Rectal smooth muscle tissue (tissue), 1 donor: ENCODE data around the gene KLHDC8B.

Experiments
- H3K27ac ChIP-seq: one replicate; pipeline ENCODE4 v1.7.0; 2013; ENCODE audit warnings: low read depth, low read length, inconsistent platforms
- H3K27me3 ChIP-seq: one replicate; pipeline ENCODE4 v1.7.0; 2013; ENCODE audit warnings: low read length; ENCODE audit not compliant: control insufficient read depth, insufficient read depth
- H3K36me3 ChIP-seq: one replicate; pipeline ENCODE4 v1.7.0; 2013; ENCODE audit warnings: low read length; ENCODE audit not compliant: control insufficient read depth, insufficient read depth
- H3K4me1 ChIP-seq: one replicate; pipeline ENCODE4 v1.7.0; 2013; ENCODE audit warnings: low read length; ENCODE audit not compliant: control insufficient read depth, insufficient read depth
- H3K4me3 ChIP-seq: one replicate; pipeline ENCODE4 v1.7.0; 2013; ENCODE audit warnings: low read length
- H3K9ac ChIP-seq: one replicate; pipeline ENCODE4 v1.7.0; 2013; ENCODE audit warnings: low read length

The KLHDC8B gene

DNA sequence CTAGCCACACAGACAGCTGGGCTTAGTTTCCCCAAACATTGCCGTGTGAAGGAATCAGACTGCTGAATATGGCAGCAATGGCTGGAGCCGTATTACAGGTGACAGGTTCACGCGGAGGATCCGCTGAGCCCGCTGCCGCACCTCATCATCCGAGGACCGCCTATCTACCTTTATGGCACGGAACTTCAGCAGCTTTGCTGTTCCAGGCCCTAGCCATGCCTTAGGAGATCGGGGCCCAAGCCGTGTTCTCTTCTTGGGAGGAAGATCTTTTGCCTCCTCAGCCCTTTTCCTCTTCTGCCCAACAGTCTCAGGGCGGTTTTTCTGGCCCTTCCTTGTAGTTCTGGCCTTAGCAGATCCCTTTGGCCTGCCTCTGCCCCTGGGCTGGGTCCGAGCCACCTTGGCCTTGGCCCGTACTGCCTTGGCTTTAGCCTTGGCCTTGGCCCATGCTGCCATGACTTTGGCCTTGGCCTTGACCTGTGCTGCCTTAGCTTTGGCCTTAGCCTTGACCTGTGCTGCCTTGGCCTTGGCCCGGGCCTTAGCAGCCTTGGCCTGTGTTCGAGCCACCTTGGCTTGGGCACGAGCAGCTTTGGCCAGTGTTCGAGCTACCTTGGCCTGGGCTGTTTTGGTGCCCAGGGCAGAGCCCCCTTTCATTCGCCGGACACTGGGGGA is 8.5 kb upstream of the KLHDC8B start:
- H3K27me3 ChIP-seq, result no peaks in the 10 kb centered on the region
- peaks cover 13% of the 10 kb centered on the region for H3K36me3 ChIP-seq
- H3K9ac ChIP-seq, result no peak overlapping the region
- no peak overlapping the region for H3K4me3 ChIP-seq
- H3K27ac ChIP-seq, result no peak overlapping the region
- peaks cover 8% of the 10 kb centered on the region for H3K4me1 ChIP-seq

DNA sequence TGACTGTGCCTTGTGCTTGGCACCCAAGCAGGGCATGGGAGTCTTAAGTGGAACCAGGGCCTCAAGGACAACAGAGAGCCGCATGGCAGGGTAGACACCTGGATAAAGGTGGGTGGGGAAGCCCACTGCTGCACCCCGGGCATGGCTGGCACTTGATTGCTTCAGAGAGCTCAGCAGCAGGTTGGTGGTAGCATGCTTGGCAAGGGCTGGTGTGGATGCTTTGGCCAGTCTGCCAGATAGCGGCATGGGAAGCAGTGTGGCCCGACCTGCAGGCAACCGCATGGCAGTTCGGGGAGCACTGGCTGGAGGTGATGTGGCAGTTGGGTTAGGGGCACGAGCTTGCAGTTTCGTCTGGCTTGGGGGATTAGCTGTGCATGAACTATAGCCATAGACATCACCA is 7.8 kb upstream of the KLHDC8B start:
- Histone ChIP-seq H3K4me3 (no peak overlapping the region), H3K9ac (no peak overlapping the region)

DNA sequence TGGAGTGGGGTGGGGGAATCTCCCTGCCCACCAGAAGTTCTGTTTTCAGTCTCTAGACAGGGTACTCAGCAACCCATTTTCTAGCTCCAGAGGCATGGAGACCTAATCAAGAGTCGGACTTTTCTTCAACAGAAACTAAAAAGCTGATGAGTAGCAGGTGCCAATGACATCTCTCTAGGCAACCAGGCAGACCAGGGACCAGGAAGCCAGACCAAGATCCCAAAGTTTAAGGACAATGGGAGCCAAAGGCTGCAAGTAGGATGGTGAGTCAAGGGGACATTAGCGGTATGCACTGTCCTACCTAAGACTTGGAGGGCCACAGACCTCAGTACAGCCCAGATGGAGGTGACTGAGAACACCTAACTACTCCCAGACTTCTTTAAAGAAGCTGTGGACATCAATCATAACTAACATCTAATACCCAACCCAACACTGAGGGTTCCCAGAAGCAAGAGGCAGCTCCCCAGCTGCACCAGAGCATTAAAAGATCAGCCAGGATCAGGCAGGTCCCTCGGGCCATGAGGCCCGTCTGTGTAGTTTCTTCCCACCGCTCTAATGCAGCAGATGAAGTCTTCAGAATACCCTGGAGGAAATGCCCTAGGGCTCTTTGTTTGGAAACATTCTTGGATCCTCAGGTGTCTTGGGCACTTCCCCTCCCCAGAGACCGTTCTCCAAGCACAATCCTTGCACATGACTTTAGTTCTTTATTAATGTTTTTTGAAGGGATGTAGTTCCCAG is 6.2 kb upstream of the KLHDC8B start:
- Histone ChIP-seq H3K36me3 (peaks cover 13% of the 10 kb centered on the region), H3K27me3 (no peaks in the 10 kb centered on the region), H3K27ac (peak overlapping the region; percentile 93), H3K9ac (peak overlapping the region; percentile 70), H3K4me3 (peak overlapping the region; percentile 88), H3K4me1 (peaks cover 8% of the 10 kb centered on the region)

More for the DNA sequence above, 7.8 kb upstream of the KLHDC8B start:
- peaks cover 8% of the 10 kb centered on the region for H3K4me1 ChIP-seq
- H3K27me3 ChIP-seq, result no peaks in the 10 kb centered on the region
- peaks cover 13% of the 10 kb centered on the region for H3K36me3 ChIP-seq
- no peak overlapping the region for H3K27ac ChIP-seq

GRCh38 chr3:49165771-49166751 is 5.3 kb upstream of the KLHDC8B start, which contains the start of gene CCDC71:
TSS of gene CCDC71 (minus strand) at chr3:49166331. CDS start at chr3:49164208, 2,123 bp downstream.
- Histone ChIP-seq H3K27ac (peak within 1 kb of the TSS; percentile 93), H3K9ac (peak within 1 kb of the TSS; percentile 70), H3K36me3 (peaks cover 13% of the 10 kb centered on the region), H3K4me3 (peak within 1 kb of the TSS; percentile 88), H3K27me3 (no peaks in the 10 kb centered on the region), H3K4me1 (peaks cover 13% of the 10 kb centered on the region)

- H3K27ac ChIP-seq, result peak overlapping the region; percentile 93
- H3K4me1 ChIP-seq, result peaks cover 13% of the 10 kb centered on the region
- H3K9ac ChIP-seq, result peak overlapping the region; percentile 4
- no peaks in the 10 kb centered on the region for H3K27me3 ChIP-seq
- peaks cover 13% of the 10 kb centered on the region for H3K36me3 ChIP-seq
- H3K4me3 ChIP-seq, result peak overlapping the region; percentile 88
Measured at GRCh38 chr3:49166752-49167556, 4.4 kb upstream of the KLHDC8B start.

DNA sequence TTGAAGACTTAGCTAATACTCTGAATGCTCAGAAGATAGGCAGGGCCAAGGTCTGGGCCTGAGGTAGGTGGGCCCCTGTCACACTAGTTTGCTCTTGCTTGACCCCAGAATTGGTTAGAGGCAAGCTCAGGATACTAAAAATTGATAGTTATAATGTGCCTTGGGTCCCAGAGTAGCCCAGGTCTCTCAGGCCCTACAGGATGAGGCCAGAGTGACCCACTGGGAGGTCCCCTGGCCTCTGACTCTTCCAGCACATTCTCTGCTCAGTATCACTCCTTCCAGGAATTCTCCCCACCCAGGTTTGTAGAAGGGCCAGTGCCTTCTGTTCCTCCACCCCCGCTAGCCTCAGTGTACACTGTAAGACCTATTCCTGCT is 667 bp upstream of the KLHDC8B start:
- peaks cover 30% of the 10 kb centered on the region for H3K4me1 ChIP-seq
- peak overlapping the region; percentile 91 for H3K4me3 ChIP-seq
- H3K9ac ChIP-seq, result peak overlapping the region; percentile 7
- peaks cover 11% of the 10 kb centered on the region for H3K36me3 ChIP-seq
- H3K27me3 ChIP-seq, result no peaks in the 10 kb centered on the region
- H3K27ac ChIP-seq, result peak overlapping the region; percentile 95

- H3K27ac ChIP-seq, result peak overlapping the region; percentile 95
- peaks cover 25% of the 10 kb centered on the region for H3K4me1 ChIP-seq
- H3K36me3 ChIP-seq, result peaks cover 14% of the 10 kb centered on the region
- peak overlapping the region; percentile 91 for H3K4me3 ChIP-seq
- H3K9ac ChIP-seq, result peak overlapping the region; percentile 76
- no peaks in the 10 kb centered on the region for H3K27me3 ChIP-seq
Measured at GRCh38 chr3:49171775-49172500, 540 bp downstream of the KLHDC8B start.

- H3K4me1 ChIP-seq, result peaks cover 25% of the 10 kb centered on the region
- peak overlapping the region; percentile 91 for H3K4me3 ChIP-seq
- peaks cover 14% of the 10 kb centered on the region for H3K36me3 ChIP-seq
- H3K27ac ChIP-seq, result peak overlapping the region; percentile 95
- H3K27me3 ChIP-seq, result no peaks in the 10 kb centered on the region
- H3K9ac ChIP-seq, result peak overlapping the region; percentile 76
Measured at GRCh38 chr3:49172551-49173041, 1.2 kb downstream of the KLHDC8B start.

GRCh38 chr3:49173116-49173791 is 1.9 kb downstream of the KLHDC8B start:
- H3K27me3 ChIP-seq, result no peaks in the 10 kb centered on the region
- H3K4me1 ChIP-seq, result peaks cover 25% of the 10 kb centered on the region
- peak overlapping the region; percentile 35 for H3K9ac ChIP-seq
- peak overlapping the region; percentile 95 for H3K27ac ChIP-seq
- peaks cover 14% of the 10 kb centered on the region for H3K36me3 ChIP-seq
- H3K4me3 ChIP-seq, result peak overlapping the region; percentile 91

- Histone ChIP-seq H3K27me3 (no peaks in the 10 kb centered on the region), H3K36me3 (peaks cover 14% of the 10 kb centered on the region), H3K27ac (peak overlapping the region; percentile 95), H3K9ac (peak overlapping the region; percentile 35), H3K4me1 (peaks cover 25% of the 10 kb centered on the region), H3K4me3 (peak overlapping the region; percentile 91)
Measured at GRCh38 chr3:49173792-49174170, 2.4 kb downstream of the KLHDC8B start.
